Measurements from ENCODE around the gene HOXA7. TPM values are rescaled to one million over a fixed set of nuclear protein-coding genes. Genes with fewer than 3 reads are reported as not detected.

HOXA7 gene
- total and polyA plus RNA-seq, 4 donors = 1.0 to 2.2 (median 1.4) TPM

GRCh38 chr7:27191833-27192545 lies 35.5 kb upstream of the HOXA7 start:
- 10 to 17% methylated on average over 39 to 42 of the region's 42 CpGs for WGBS, 2 donors
- peaks cover 0 to 6% (median 0%) of the 10 kb centered on the region in 4 donors for H3K9me3 ChIP-seq (ENCODE audit: control insufficient read depth in 4 of 4, insufficient read depth in 3 of 4, low read length in 3 of 4)
- H3K9ac ChIP-seq (ENCODE audit: insufficient read depth in 1 of 2, low read length in 2 of 2) = no peak overlapping the region
- peaks cover 0 to 25% (median 10%) of the 10 kb centered on the region in 5 donors for H3K4me1 ChIP-seq (ENCODE audit: control insufficient read depth in 5 of 5, insufficient read depth in 5 of 5, low read length in 5 of 5)
- no peak overlapping the region for H3K27ac ChIP-seq (ENCODE audit: low read depth in 1 of 2, low read length in 1 of 2)
- DNase-seq (peak in 2 of 3 donors; percentile 16), ATAC-seq (ENCODE audit: insufficient read depth, low FRiP score) (no peak)
- H3K4me3 ChIP-seq = no peak overlapping the region
- no peaks in the 10 kb centered on the region for H3K36me3 ChIP-seq (ENCODE audit: control insufficient read depth in 4 of 4, insufficient read depth in 4 of 4, low read length in 4 of 4)
- TF ChIP-seq CTCF (IDR thresholded peaks at IDR 0.05; ENCODE audit: control extremely low read depth, extremely low read depth) = no peak
- peaks cover 3 to 98% (median 94%) of the 10 kb centered on the region in 3 donors for H3K27me3 ChIP-seq (ENCODE audit: control insufficient read depth in 3 of 3, insufficient read depth in 3 of 3, low read length in 2 of 3)

- Histone ChIP-seq H3K9me3 (ENCODE audit: control insufficient read depth in 4 of 4, insufficient read depth in 3 of 4, low read length in 3 of 4) (peaks cover 0 to 6% (median 0%) of the 10 kb centered on the region in 4 donors), H3K4me3 (no peak overlapping the region), H3K27ac (ENCODE audit: low read depth in 1 of 2, low read length in 1 of 2) (no peak overlapping the region), H3K9ac (ENCODE audit: insufficient read depth in 1 of 2, low read length in 2 of 2) (no peak overlapping the region), H3K36me3 (ENCODE audit: control insufficient read depth in 4 of 4, insufficient read depth in 4 of 4, low read length in 4 of 4) (no peaks in the 10 kb centered on the region), H3K4me1 (ENCODE audit: control insufficient read depth in 5 of 5, insufficient read depth in 5 of 5, low read length in 5 of 5) (peaks cover 0 to 25% (median 10%) of the 10 kb centered on the region in 5 donors), H3K27me3 (ENCODE audit: control insufficient read depth in 3 of 3, insufficient read depth in 3 of 3, low read length in 2 of 3) (peaks cover 3 to 98% (median 94%) of the 10 kb centered on the region in 3 donors)
- DNase-seq (peak in 1 of 3 donors; percentile 9), ATAC-seq (ENCODE audit: insufficient read depth, low FRiP score) (no peak)
- 29 to 46% methylated on average over 15 of the region's 15 CpGs for WGBS, 2 donors
- no peak for TF ChIP-seq CTCF (IDR thresholded peaks at IDR 0.05; ENCODE audit: control extremely low read depth, extremely low read depth)
Observed at GRCh38 chr7:27191161-27191731, 34.8 kb upstream of the HOXA7 start.

- Histone ChIP-seq H3K9ac (ENCODE audit: insufficient read depth in 1 of 2, low read length in 2 of 2) (no peak overlapping the region), H3K4me3 (no peak overlapping the region), H3K27ac (ENCODE audit: low read depth in 1 of 2, low read length in 1 of 2) (no peak overlapping the region), H3K36me3 (ENCODE audit: control insufficient read depth in 4 of 4, insufficient read depth in 4 of 4, low read length in 4 of 4) (no peaks in the 10 kb centered on the region), H3K27me3 (ENCODE audit: control insufficient read depth in 3 of 3, insufficient read depth in 3 of 3, low read length in 2 of 3) (peaks cover 3 to 98% (median 94%) of the 10 kb centered on the region in 3 donors), H3K9me3 (ENCODE audit: control insufficient read depth in 4 of 4, insufficient read depth in 3 of 4, low read length in 3 of 4) (peaks cover 0 to 9% (median 0%) of the 10 kb centered on the region in 4 donors), H3K4me1 (ENCODE audit: control insufficient read depth in 5 of 5, insufficient read depth in 5 of 5, low read length in 5 of 5) (peaks cover 0 to 27% (median 16%) of the 10 kb centered on the region in 5 donors)
- TF ChIP-seq CTCF (IDR thresholded peaks at IDR 0.05; ENCODE audit: control extremely low read depth, extremely low read depth) = no peak
- DNase-seq = peak in 1 of 3 donors; percentile 8
- ATAC-seq (ENCODE audit: insufficient read depth, low FRiP score) = no peak
- 40 to 46% methylated on average over 7 of the region's 7 CpGs for WGBS, 2 donors
Observed at GRCh38 chr7:27189997-27190748, 33.7 kb upstream of the HOXA7 start.
